HCT116 (cell line): Measurements from ENCODE around the gene EIF2B5. TPM values are rescaled to one million over a fixed set of nuclear protein-coding genes. Genes with fewer than 3 reads are reported as not detected.

Source experiments
- ATAC-seq: fragments of 200-7000 bp; cut with Tn5 transposase; 2 replicates; pipeline ENCODE4 v1.9.1; 2020; ENCODE audit warnings: mild to moderate bottlenecking, moderate library complexity
- BruUV-seq: library from RNA; stranded (reverse); fragments of 400-500 nt; replicated peaks from 2 replicates; lab custom pipeline; 2021; lab: Mats Ljungman, UMichigan
- CTCF ChIA-PET: fragments of 300-600 bp; sonication (Branson Sonifier 250); formaldehyde crosslinking; loops from one replicate; lab custom pipeline; 2021; ENCODE audit warnings: antibody characterized with exemption; lab: Charles Lee
- POLR2A ChIA-PET: fragments of 300-600, 350-600 bp; sonication (Branson Sonifier 250); formaldehyde crosslinking; loops from one replicate; lab custom pipeline; 2021; ENCODE audit warnings: antibody characterized with exemption; lab: Charles Lee
- RAD21 ChIA-PET, 2 experiments: fragments of 300-600 bp; sonication (Branson Sonifier 250); formaldehyde crosslinking; loops; one replicate each; lab custom pipeline; 2023; ENCODE audit warnings: low total read pairs in 2 of 2; ENCODE audit not compliant: uncharacterized antibody in 2 of 2, unreplicated experiment in 2 of 2, low non-redundant PET in 1 of 2; lab: Charles Lee
- DNase-seq: peaks from one replicate; pipeline ENCODE4 v3.0.0-alpha.2; 2010; ENCODE audit warnings: low read depth, low spot score
- H2AFZ ChIP-seq: fragments of 200-600 bp; shearing (Covaris generic), sonication (generic); 2 replicates; pipeline ENCODE4 v1.6.1; 2017; ENCODE audit warnings: low read depth, mixed run types, mixed read lengths, antibody characterized with exemption, low read length; ENCODE audit not compliant: poor library complexity, severe bottlenecking
- H3K27ac ChIP-seq: 2 replicates; pipeline ENCODE4 v1.5.1; 2012; ENCODE audit warnings: low read depth, low read length
- H3K27me3 ChIP-seq: fragments of 200-600 bp; sonication (generic); 2 replicates; pipeline ENCODE4 v1.6.1; 2016; ENCODE audit warnings: mixed run types, low read length, mixed read lengths; ENCODE audit not compliant: insufficient read depth
- H3K36me3 ChIP-seq, 2 experiments: fragments of 200-500 bp in 1 of 2; fragments of 200-600 bp in 1 of 2; sonication (Bioruptor generic) in 1 of 2; sonication (generic) in 1 of 2; 2 replicates each; pipeline versions ENCODE4 v1.5.1 to v1.6.1; 2014 to 2016; ENCODE audit warnings: low read length in 2 of 2, inconsistent platforms in 1 of 2, mixed read lengths in 1 of 2, mixed run types in 1 of 2; ENCODE audit not compliant: insufficient read depth in 2 of 2, control insufficient read depth in 1 of 2
- H3K4me1 ChIP-seq, 2 experiments: fragments of 200-600 bp in 1 of 2; sonication (generic) in 1 of 2; 2 replicates each; pipeline versions ENCODE4 v1.5.1 to v1.6.1; 2012 to 2017; ENCODE audit warnings: low read length in 2 of 2, inconsistent platforms in 1 of 2, mild to moderate bottlenecking in 1 of 2, mixed read lengths in 1 of 2, mixed run types in 1 of 2, moderate library complexity in 1 of 2; ENCODE audit not compliant: insufficient read depth in 2 of 2, control insufficient read depth in 1 of 2
- H3K4me2 ChIP-seq: fragments of 200-600 bp; sonication (generic); 2 replicates; pipeline ENCODE4 v1.6.1; 2017; ENCODE audit warnings: mixed run types, low read length, mixed read lengths
- H3K4me3 ChIP-seq, 2 experiments: fragments of 200-600 bp in 1 of 2; sonication (generic) in 1 of 2; replicated peaks in 1 of 2; 2 replicates each; pipeline ENCODE4 v1.5.1; 2011 to 2016; ENCODE audit warnings: low read length in 2 of 2, control low read depth in 1 of 2, low read depth in 1 of 2, mild to moderate bottlenecking in 1 of 2, mixed read lengths in 1 of 2, mixed run types in 1 of 2
- H3K79me2 ChIP-seq: fragments of 200-600 bp; sonication (generic); 2 replicates; pipeline ENCODE4 v1.6.1; 2017; ENCODE audit warnings: mild to moderate bottlenecking, mixed run types, low read length, moderate library complexity, mixed read lengths; ENCODE audit not compliant: insufficient read depth
- H3K9ac ChIP-seq: fragments of 200-600 bp; sonication (generic); 2 replicates; pipeline ENCODE4 v1.6.1; 2016; ENCODE audit warnings: low read length, mixed read lengths
- H3K9me2 ChIP-seq: fragments of 200-600 bp; sonication (generic), shearing (Covaris generic); 2 replicates; pipeline ENCODE4 v1.6.1; 2017; ENCODE audit warnings: mixed run types, mild to moderate bottlenecking, moderate library complexity; ENCODE audit not compliant: insufficient read depth
- H3K9me3 ChIP-seq, 2 experiments: fragments of 200-500 bp in 1 of 2; fragments of 200-600 bp in 1 of 2; sonication (Bioruptor generic) in 1 of 2; sonication (generic) in 1 of 2; 2 replicates each; pipeline ENCODE4 v1.6.1; 2014 to 2017; ENCODE audit warnings: low read length in 2 of 2, mixed read lengths in 2 of 2, inconsistent platforms in 1 of 2, low read depth in 1 of 2, mild to moderate bottlenecking in 1 of 2, mixed run types in 1 of 2, moderate library complexity in 1 of 2; ENCODE audit not compliant: control insufficient read depth in 1 of 2, insufficient read depth in 1 of 2
- H4K20me1 ChIP-seq: fragments of 200-600 bp; sonication (generic), shearing (Covaris generic); 2 replicates; pipeline ENCODE4 v1.6.1; 2017; ENCODE audit warnings: mixed run types, mild to moderate bottlenecking, moderate library complexity; ENCODE audit not compliant: insufficient read depth
- EGR1 ChIP-seq: IDR thresholded peaks from 2 replicates; pipeline ENCODE4 v1.6.1; 2012; ENCODE audit warnings: low read depth
- EZH2 ChIP-seq: fragments of 200-600 bp; sonication (generic); IDR thresholded peaks from 2 replicates; pipeline ENCODE4 v1.6.1; 2017; ENCODE audit warnings: antibody characterized with exemption, mixed run types
- EZH2phosphoT487 ChIP-seq: fragments of 200-600 bp; IDR thresholded peaks from 2 replicates; pipeline ENCODE4 v1.6.1; 2018; ENCODE audit warnings: antibody characterized with exemption, borderline replicate concordance
- POLR2AphosphoS5 ChIP-seq: IDR thresholded peaks from 2 replicates; pipeline ENCODE4 v1.6.1; 2011; ENCODE audit warnings: mild to moderate bottlenecking, low read depth, low read length, moderate library complexity
- RAD21 ChIP-seq: IDR thresholded peaks from 2 replicates; pipeline ENCODE4 v1.6.1; 2012; ENCODE audit warnings: low read depth, mild to moderate bottlenecking
- TCF7L2 ChIP-seq: IDR thresholded peaks from 2 replicates; pipeline ENCODE4 v1.7.0; 2011; ENCODE audit warnings: borderline replicate concordance, inconsistent platforms; ENCODE audit not compliant: insufficient read depth, insufficient read length; ENCODE audit errors: extremely low read depth
- ZBTB33 ChIP-seq: IDR thresholded peaks from 2 replicates; pipeline ENCODE4 v1.6.1; 2011; ENCODE audit warnings: mild to moderate bottlenecking, low read length, moderate library complexity; ENCODE audit not compliant: insufficient replicate concordance; ENCODE audit errors: extremely low read depth
- ZNF274 ChIP-seq: fragments of 200-500 bp; sonication (Bioruptor generic); IDR thresholded peaks from 2 replicates; pipeline ENCODE4 v1.6.1; 2014; ENCODE audit warnings: mild to moderate bottlenecking, low read depth, low read length, inconsistent platforms
- intact Hi-C: fragments of 100-400 bp; cut with micrococcal nuclease; formaldehyde crosslinking; loops from 2 replicates; pipeline ENCODE4 v1.10.0; 2022
- total RNA-seq: library from RNA; stranded (reverse); gene quantifications from one replicate; pipeline ENCODE4 v1.2.1, GENCODE V29; 2021; ENCODE audit not compliant: unreplicated experiment

EIF2B5 gene
- total RNA-seq, 1 experiment from 2014 or later, result 50.3 TPM

GRCh38 chr3:184167786-184168185, 32.6 kb downstream of the EIF2B5 start:
- TF ChIP-seq EZH2, result no peak
- no peak for TF ChIP-seq ZBTB33
- TF ChIP-seq EGR1, result no peak
- no peak for TF ChIP-seq TCF7L2
- TF ChIP-seq POLR2AphosphoS5, result no peak
- TF ChIP-seq RAD21, result no peak
- no peak for TF ChIP-seq ZNF274
- no peak for TF ChIP-seq EZH2phosphoT487
- TF ChIP-seq, all 23 proteins: peak for 0
- ATAC-seq, result no peak
- CTCF ChIA-PET, result no interaction called here
- Histone ChIP-seq H3K4me3 (no peak overlapping the region), H3K4me1 (no peaks in the 10 kb centered on the region), H3K4me2 (no peak overlapping the region), H3K9me3 (no peaks in the 10 kb centered on the region), H3K27ac (no peak overlapping the region), H3K36me3 (peaks cover 33 to 34% of the 10 kb centered on the region in 2 experiments; a peak in 3 of 4 replicates), H3K9ac (no peak overlapping the region), H2AFZ (no peak overlapping the region), H3K79me2 (peaks cover 3% of the 10 kb centered on the region; the same call in 1 of the 2 replicates), H4K20me1 (no peaks in the 10 kb centered on the region), H3K9me2 (no peaks in the 10 kb centered on the region), H3K27me3 (no peaks in the 10 kb centered on the region)
- DNase-seq, result no peak
- RAD21 ChIA-PET, result no interaction called here
- POLR2A ChIA-PET, result no interaction called here
- intact Hi-C loops, result no loop called here
- BruUV-seq, result no TSS peak
